Fibroblast of lung (primary cell): ENCODE measurements around the gene EPAS1.

Experiments
- CTCF ChIP-seq, 2 donors: IDR thresholded peaks in 1 of 2; conservative IDR thresholded peaks in 1 of 2; 1 replicate in 1 of 2; 2 replicates in 1 of 2; pipeline ENCODE4 v1.5.1; 2011 to 2012; ENCODE audit warnings: low read length in 2 of 2, control low read depth in 1 of 2, inconsistent platforms in 1 of 2, low read depth in 1 of 2, mild to moderate bottlenecking in 1 of 2
- EZH2 ChIP-seq: IDR thresholded peaks from 2 replicates; pipeline ENCODE4 v1.5.1; 2012; ENCODE audit warnings: low read length, control low read depth, mild to moderate bottlenecking; ENCODE audit errors: missing control alignments

GRCh38 chr2:46371854-46372253, 74.6 kb downstream of the EPAS1 start:
- TF ChIP-seq CTCF (conservative IDR thresholded peaks at IDR 0.05 in 1 of 2, IDR thresholded peaks at IDR 0.05 in 1 of 2; ENCODE audit: low read depth in 1 of 2, low read length in 2 of 2) (no peak), EZH2 (no peak)
